SK-N-SH treated with all-trans-retinoic acid at 6 μM for 48 hours (cell line): ENCODE data around the gene TAF3.

Source experiments
- ATAC-seq: fragments of 200-7000 bp; cut with Tn5 transposase; 3 replicates; pipeline ENCODE4 v1.9.1; 2020; ENCODE audit warnings: mild to moderate bottlenecking, moderate library complexity
- ARNTL ChIP-seq: fragments of 450-650 bp; formaldehyde crosslinking; IDR thresholded peaks from 2 replicates; pipeline ENCODE4 v1.5.0; 2020; ENCODE audit warnings: low read depth, mild to moderate bottlenecking, moderate library complexity, borderline replicate concordance
- BACH2 ChIP-seq: fragments of 250-450 bp; sonication (Bioruptor Pico); IDR thresholded peaks from 2 replicates; pipeline ENCODE4 v1.9.0; 2021; ENCODE audit warnings: mild to moderate bottlenecking, borderline replicate concordance
- CREB5 ChIP-seq: fragments of 250-450 bp; sonication (Bioruptor Pico); IDR thresholded peaks from 2 replicates; pipeline ENCODE4 v1.5.1; 2020; ENCODE audit warnings: low read depth, mild to moderate bottlenecking, moderate library complexity
- CSDC2 ChIP-seq: fragments of 250-450 bp; sonication (Bioruptor Pico); IDR thresholded peaks from 2 replicates; pipeline ENCODE4 v1.5.0; 2020; ENCODE audit warnings: mild to moderate bottlenecking, moderate library complexity
- ESRRG ChIP-seq: fragments of 250-450 bp; sonication (Bioruptor Pico); IDR thresholded peaks from 2 replicates; pipeline ENCODE4 v1.6.1; 2021; ENCODE audit warnings: mild to moderate bottlenecking
- ISL1 ChIP-seq: fragments of 250-450 bp; sonication (Bioruptor Pico); IDR thresholded peaks from 2 replicates; pipeline ENCODE4 v2.1.2; 2022; ENCODE audit warnings: mild to moderate bottlenecking, moderate library complexity
- PPARA ChIP-seq: fragments of 250-450 bp; sonication (Bioruptor Pico); IDR thresholded peaks from 2 replicates; pipeline ENCODE4 v1.5.0; 2020; ENCODE audit warnings: mild to moderate bottlenecking, borderline replicate concordance
- RARB ChIP-seq: fragments of 250-450 bp; sonication (Bioruptor Pico); IDR thresholded peaks from 2 replicates; pipeline ENCODE4 v1.8.0; 2021; ENCODE audit warnings: mild to moderate bottlenecking, moderate library complexity
- SNAI2 ChIP-seq: fragments of 250-450 bp; sonication (Bioruptor Pico); IDR thresholded peaks from 2 replicates; pipeline ENCODE4 v1.5.0; 2020; ENCODE audit warnings: mild to moderate bottlenecking, moderate library complexity
- TCF4 ChIP-seq: fragments of 250-450 bp; sonication (Bioruptor Pico); IDR thresholded peaks from 2 replicates; pipeline ENCODE4 v1.8.0; 2021; ENCODE audit warnings: mild to moderate bottlenecking, moderate library complexity, borderline replicate concordance
- TOX ChIP-seq: fragments of 250-450 bp; sonication (Bioruptor Pico); IDR thresholded peaks from 2 replicates; pipeline ENCODE4 v1.8.0; 2021; ENCODE audit warnings: mild to moderate bottlenecking, moderate library complexity, borderline replicate concordance
- ZC3H10 ChIP-seq: fragments of 250-450 bp; sonication (Bioruptor Pico); IDR thresholded peaks from 2 replicates; pipeline ENCODE4 v1.5.1; 2021; ENCODE audit warnings: mild to moderate bottlenecking, moderate library complexity
- ZFP3 ChIP-seq: fragments of 250-450 bp; sonication (Bioruptor Pico); IDR thresholded peaks from 2 replicates; pipeline ENCODE4 v1.5.0; 2020; ENCODE audit warnings: mild to moderate bottlenecking, moderate library complexity
- ZFP30 ChIP-seq: fragments of 450-650 bp; formaldehyde crosslinking; IDR thresholded peaks from 2 replicates; pipeline ENCODE4 v1.5.0; 2022; ENCODE audit warnings: mild to moderate bottlenecking, moderate library complexity
- ZNF70 ChIP-seq: fragments of 450-650 bp; formaldehyde crosslinking; IDR thresholded peaks from 2 replicates; pipeline ENCODE4 v1.5.0; 2020; ENCODE audit warnings: mild to moderate bottlenecking, moderate library complexity
- ZNF8 ChIP-seq: fragments of 450-650 bp; formaldehyde crosslinking; IDR thresholded peaks from 2 replicates; pipeline ENCODE4 v1.5.0; 2020; ENCODE audit warnings: mild to moderate bottlenecking, moderate library complexity
- TF ChIP-seq, protein P1 (sequence below): fragments of 250-450 bp; sonication (Bioruptor Pico); IDR thresholded peaks from 2 replicates; pipeline ENCODE4 v1.8.0; 2020; ENCODE audit warnings: mild to moderate bottlenecking, moderate library complexity, borderline replicate concordance
- TF ChIP-seq, protein P2 (sequence below): fragments of 250-450 bp; sonication (Bioruptor Pico); IDR thresholded peaks from 2 replicates; pipeline ENCODE4 v1.5.0; 2020; ENCODE audit warnings: mild to moderate bottlenecking, moderate library complexity
- TF ChIP-seq, protein P3 (sequence below): fragments of 250-450 bp; sonication (Bioruptor Pico); IDR thresholded peaks from 2 replicates; pipeline ENCODE4 v1.5.1; 2021; ENCODE audit warnings: mild to moderate bottlenecking, moderate library complexity
- TF ChIP-seq, protein P4 (sequence below): fragments of 250-450 bp; sonication (Bioruptor Pico); IDR thresholded peaks from 2 replicates; pipeline ENCODE4 v1.8.0; 2021; ENCODE audit warnings: low read depth, mild to moderate bottlenecking, moderate library complexity, borderline replicate concordance

TAF3 gene

DNA sequence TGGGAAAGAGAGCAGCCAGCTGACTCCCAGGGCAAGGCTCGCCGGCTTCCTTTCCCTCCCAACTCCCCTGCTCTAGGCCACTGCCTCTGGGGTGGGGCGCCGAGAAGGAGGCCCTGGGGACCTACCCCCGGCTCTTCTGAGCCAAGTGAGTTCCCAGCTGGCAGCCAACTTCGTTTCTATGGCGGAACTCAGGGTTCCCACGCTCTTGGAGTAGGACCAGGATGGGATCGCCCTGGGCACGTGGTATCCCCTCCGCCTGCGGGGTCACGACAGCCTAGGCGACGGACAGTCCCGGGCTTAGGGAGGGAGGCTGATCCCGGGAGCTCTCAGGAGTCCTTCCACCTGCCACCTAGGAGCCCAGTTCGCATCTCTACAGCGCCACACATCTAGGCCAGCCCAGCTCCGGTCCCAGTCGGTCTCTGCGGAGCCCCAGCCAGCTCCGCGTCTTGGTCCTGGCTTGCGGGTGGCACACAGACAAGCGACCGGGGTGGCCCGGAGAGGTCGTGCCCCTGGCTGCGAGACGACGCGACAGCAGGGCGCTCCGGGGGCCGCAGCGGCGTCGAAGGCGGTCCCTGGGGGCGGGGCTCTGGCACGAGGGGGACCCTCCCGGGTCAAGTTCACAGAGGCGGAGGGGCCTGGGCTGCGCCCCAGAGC, 215.6 kb downstream of the TAF3 start:
- TF ChIP-seq, protein P1, sequence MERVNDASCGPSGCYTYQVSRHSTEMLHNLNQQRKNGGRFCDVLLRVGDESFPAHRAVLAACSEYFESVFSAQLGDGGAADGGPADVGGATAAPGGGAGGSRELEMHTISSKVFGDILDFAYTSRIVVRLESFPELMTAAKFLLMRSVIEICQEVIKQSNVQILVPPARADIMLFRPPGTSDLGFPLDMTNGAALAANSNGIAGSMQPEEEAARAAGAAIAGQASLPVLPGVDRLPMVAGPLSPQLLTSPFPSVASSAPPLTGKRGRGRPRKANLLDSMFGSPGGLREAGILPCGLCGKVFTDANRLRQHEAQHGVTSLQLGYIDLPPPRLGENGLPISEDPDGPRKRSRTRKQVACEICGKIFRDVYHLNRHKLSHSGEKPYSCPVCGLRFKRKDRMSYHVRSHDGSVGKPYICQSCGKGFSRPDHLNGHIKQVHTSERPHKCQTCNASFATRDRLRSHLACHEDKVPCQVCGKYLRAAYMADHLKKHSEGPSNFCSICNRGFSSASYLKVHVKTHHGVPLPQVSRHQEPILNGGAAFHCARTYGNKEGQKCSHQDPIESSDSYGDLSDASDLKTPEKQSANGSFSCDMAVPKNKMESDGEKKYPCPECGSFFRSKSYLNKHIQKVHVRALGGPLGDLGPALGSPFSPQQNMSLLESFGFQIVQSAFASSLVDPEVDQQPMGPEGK (CRISPR knock-in tag): no peak
- TF ChIP-seq TCF4 (CRISPR knock-in tag) (no peak), ESRRG (no peak), SNAI2 (CRISPR knock-in tag) (no peak), ARNTL (CRISPR knock-in tag) (no peak), BACH2 (CRISPR knock-in tag) (no peak), ZFP3 (CRISPR knock-in tag) (no peak), RARB (CRISPR knock-in tag) (no peak), ISL1 (CRISPR knock-in tag) (no peak), ZC3H10 (CRISPR knock-in tag) (no peak), ZNF8 (CRISPR knock-in tag) (no peak), CREB5 (CRISPR knock-in tag) (no peak)
- TF ChIP-seq, protein P2, sequence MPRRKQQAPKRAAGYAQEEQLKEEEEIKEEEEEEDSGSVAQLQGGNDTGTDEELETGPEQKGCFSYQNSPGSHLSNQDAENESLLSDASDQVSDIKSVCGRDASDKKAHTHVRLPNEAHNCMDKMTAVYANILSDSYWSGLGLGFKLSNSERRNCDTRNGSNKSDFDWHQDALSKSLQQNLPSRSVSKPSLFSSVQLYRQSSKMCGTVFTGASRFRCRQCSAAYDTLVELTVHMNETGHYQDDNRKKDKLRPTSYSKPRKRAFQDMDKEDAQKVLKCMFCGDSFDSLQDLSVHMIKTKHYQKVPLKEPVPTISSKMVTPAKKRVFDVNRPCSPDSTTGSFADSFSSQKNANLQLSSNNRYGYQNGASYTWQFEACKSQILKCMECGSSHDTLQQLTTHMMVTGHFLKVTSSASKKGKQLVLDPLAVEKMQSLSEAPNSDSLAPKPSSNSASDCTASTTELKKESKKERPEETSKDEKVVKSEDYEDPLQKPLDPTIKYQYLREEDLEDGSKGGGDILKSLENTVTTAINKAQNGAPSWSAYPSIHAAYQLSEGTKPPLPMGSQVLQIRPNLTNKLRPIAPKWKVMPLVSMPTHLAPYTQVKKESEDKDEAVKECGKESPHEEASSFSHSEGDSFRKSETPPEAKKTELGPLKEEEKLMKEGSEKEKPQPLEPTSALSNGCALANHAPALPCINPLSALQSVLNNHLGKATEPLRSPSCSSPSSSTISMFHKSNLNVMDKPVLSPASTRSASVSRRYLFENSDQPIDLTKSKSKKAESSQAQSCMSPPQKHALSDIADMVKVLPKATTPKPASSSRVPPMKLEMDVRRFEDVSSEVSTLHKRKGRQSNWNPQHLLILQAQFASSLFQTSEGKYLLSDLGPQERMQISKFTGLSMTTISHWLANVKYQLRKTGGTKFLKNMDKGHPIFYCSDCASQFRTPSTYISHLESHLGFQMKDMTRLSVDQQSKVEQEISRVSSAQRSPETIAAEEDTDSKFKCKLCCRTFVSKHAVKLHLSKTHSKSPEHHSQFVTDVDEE (CRISPR knock-in tag): no peak
- TF ChIP-seq, protein P3, sequence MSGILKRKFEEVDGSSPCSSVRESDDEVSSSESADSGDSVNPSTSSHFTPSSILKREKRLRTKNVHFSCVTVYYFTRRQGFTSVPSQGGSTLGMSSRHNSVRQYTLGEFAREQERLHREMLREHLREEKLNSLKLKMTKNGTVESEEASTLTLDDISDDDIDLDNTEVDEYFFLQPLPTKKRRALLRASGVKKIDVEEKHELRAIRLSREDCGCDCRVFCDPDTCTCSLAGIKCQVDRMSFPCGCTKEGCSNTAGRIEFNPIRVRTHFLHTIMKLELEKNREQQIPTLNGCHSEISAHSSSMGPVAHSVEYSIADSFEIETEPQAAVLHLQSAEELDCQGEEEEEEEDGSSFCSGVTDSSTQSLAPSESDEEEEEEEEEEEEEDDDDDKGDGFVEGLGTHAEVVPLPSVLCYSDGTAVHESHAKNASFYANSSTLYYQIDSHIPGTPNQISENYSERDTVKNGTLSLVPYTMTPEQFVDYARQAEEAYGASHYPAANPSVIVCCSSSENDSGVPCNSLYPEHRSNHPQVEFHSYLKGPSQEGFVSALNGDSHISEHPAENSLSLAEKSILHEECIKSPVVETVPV (CRISPR knock-in tag): no peak
- TF ChIP-seq, protein P4, sequence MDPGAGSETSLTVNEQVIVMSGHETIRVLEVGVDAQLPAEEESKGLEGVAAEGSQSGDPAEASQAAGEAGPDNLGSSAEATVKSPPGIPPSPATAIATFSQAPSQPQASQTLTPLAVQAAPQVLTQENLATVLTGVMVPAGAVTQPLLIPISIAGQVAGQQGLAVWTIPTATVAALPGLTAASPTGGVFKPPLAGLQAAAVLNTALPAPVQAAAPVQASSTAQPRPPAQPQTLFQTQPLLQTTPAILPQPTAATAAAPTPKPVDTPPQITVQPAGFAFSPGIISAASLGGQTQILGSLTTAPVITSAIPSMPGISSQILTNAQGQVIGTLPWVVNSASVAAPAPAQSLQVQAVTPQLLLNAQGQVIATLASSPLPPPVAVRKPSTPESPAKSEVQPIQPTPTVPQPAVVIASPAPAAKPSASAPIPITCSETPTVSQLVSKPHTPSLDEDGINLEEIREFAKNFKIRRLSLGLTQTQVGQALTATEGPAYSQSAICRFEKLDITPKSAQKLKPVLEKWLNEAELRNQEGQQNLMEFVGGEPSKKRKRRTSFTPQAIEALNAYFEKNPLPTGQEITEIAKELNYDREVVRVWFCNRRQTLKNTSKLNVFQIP (CRISPR knock-in tag): no peak
- TF ChIP-seq, all 23 proteins: peak for 0
- no peak for ATAC-seq

DNA sequence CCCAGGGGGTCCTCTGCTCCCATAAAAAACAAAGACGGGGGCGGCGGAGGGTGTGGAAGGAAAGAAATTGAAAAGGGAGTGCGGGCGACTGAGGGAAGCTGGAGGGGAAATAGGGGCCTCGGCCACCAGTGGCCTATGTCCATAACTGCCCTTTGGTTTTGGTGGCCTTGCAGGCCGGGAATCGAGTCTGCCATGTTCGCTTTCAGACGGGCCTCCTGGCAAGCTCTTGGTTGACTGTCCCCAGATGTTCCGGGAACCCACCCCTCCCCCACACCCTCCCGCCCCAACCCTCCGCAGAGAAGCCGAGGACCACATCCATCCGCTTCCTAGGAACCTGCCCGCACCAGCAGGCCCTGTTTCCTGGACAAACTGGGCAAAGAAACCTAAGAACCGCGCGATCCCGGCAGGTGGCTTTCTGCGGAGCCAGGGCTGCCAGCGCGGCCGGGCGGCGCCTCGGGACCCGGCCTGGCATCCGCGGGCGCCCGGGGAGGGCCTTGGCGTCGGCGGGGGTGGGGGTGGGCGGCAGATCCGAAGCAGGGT, 216.2 kb downstream of the TAF3 start:
- no peak for ATAC-seq
- TF ChIP-seq TOX (no peak), CREB5 (CRISPR knock-in tag) (no peak), RARB (CRISPR knock-in tag) (no peak), TCF4 (CRISPR knock-in tag) (no peak), ZFP3 (CRISPR knock-in tag) (no peak), ZNF70 (CRISPR knock-in tag) (no peak), ZNF8 (CRISPR knock-in tag) (no peak), ZFP30 (CRISPR knock-in tag) (no peak), CSDC2 (CRISPR knock-in tag) (no peak), ARNTL (CRISPR knock-in tag) (no peak), PPARA (no peak)
- TF ChIP-seq, protein P3 (CRISPR knock-in tag): no peak
- TF ChIP-seq, protein P2 (CRISPR knock-in tag): no peak
- TF ChIP-seq, protein P1 (CRISPR knock-in tag): no peak
